D721Med (cell line): ENCODE results near the gene SCLY.

ENCODE experiments used
- DNase-seq: peaks from one replicate; pipeline ENCODE4 v3.0.0; 2011; ENCODE audit warnings: low spot score; ENCODE audit not compliant: insufficient read length
- FAIRE-seq: peaks from 2 replicates; lab custom pipeline; 2011; peaks lifted over from hg19 to GRCh38; lab: Jason Lieb, UNC
- TF ChIP-seq, protein P1 (sequence below): IDR thresholded peaks from 2 replicates; pipeline ENCODE4 v1.5.1; 2012; ENCODE audit warnings: mild to moderate bottlenecking, control low read depth; ENCODE audit not compliant: insufficient read depth; ENCODE audit errors: missing control alignments

The SCLY gene

DNA sequence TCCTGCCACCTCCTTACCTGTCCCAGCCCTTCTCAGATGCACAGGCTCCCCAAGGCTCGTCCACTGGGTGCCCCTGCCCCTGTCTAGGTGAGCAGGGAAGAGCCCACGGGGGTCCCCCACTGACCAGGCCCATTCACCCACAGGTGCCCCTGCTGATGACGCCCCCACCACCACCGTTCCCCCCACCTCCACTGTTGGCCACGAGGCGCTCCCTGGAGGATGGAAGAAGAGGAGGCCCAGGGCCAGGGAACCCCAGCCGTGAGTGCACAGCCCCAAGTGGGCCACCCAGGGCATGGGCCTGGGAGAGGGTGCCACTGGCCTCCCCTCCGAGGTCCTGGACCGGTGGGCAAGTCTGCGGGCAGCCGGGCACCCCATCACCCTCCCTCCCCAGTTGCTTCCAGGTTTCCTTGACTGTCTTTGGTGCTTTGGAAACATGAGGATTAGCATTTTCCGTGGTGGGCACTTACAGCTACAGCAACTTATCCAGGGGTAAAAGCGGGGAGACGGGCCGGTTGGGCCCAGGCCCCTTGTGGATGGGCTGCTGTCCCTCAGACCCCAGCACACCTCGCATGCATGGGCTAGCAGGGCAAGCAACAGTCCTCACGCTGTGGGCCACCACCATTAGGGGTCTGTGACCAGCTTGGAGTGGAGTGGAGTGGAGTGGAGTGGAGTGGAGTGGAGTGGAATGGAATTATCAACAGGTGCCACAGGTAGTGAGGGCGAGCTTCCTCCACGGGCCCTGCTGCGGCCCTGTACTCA is 64.5 kb downstream of the SCLY start:
- TF ChIP-seq, protein P1, sequence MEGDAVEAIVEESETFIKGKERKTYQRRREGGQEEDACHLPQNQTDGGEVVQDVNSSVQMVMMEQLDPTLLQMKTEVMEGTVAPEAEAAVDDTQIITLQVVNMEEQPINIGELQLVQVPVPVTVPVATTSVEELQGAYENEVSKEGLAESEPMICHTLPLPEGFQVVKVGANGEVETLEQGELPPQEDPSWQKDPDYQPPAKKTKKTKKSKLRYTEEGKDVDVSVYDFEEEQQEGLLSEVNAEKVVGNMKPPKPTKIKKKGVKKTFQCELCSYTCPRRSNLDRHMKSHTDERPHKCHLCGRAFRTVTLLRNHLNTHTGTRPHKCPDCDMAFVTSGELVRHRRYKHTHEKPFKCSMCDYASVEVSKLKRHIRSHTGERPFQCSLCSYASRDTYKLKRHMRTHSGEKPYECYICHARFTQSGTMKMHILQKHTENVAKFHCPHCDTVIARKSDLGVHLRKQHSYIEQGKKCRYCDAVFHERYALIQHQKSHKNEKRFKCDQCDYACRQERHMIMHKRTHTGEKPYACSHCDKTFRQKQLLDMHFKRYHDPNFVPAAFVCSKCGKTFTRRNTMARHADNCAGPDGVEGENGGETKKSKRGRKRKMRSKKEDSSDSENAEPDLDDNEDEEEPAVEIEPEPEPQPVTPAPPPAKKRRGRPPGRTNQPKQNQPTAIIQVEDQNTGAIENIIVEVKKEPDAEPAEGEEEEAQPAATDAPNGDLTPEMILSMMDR, result no peak
- DNase-seq, result no peak
- FAIRE-seq, result no peak

DNA sequence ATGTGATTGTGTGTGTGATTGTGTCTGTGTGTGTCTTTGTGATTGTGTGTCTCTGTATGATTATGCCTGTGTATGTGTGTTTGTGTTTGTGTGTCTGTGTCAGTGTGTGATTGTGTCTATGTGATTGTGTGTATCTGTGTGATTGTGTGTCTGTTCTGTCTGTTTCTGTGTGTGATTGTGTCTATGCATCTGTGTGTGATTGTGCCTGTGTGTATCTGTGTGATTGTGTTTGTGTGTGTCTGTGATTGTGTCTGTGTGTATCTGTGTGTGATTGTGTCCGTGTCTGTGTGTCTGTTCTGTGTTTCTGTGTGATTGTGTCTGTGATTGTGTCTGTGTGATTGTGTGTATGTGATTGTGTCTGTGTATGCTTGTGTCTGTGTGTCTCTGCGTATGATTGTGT is 65.5 kb downstream of the SCLY start:
- no peak for DNase-seq
- TF ChIP-seq, protein P1, result no peak
- peak; percentile 77 for FAIRE-seq

DNA sequence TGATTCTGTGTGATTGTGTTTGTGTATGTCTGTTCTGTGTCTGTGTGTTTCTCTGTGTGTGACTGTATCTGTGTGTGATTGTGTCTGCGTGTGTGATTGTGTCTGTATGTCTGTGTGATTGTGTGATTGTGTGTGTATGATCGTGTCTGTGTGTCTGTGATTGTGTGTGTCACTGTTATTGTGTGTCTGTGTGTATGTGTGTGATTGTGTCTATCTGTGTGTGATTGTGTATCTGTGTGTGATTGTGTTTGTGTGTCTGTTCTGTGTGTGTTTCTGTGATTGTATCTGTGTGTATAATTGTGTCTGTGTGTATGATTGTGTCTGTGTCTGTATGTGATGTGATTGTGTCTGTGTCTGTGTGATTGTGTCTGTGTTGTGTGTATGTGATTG is 66.0 kb downstream of the SCLY start:
- TF ChIP-seq, protein P1, result no peak
- DNase-seq (no peak), FAIRE-seq (no peak)

DNA sequence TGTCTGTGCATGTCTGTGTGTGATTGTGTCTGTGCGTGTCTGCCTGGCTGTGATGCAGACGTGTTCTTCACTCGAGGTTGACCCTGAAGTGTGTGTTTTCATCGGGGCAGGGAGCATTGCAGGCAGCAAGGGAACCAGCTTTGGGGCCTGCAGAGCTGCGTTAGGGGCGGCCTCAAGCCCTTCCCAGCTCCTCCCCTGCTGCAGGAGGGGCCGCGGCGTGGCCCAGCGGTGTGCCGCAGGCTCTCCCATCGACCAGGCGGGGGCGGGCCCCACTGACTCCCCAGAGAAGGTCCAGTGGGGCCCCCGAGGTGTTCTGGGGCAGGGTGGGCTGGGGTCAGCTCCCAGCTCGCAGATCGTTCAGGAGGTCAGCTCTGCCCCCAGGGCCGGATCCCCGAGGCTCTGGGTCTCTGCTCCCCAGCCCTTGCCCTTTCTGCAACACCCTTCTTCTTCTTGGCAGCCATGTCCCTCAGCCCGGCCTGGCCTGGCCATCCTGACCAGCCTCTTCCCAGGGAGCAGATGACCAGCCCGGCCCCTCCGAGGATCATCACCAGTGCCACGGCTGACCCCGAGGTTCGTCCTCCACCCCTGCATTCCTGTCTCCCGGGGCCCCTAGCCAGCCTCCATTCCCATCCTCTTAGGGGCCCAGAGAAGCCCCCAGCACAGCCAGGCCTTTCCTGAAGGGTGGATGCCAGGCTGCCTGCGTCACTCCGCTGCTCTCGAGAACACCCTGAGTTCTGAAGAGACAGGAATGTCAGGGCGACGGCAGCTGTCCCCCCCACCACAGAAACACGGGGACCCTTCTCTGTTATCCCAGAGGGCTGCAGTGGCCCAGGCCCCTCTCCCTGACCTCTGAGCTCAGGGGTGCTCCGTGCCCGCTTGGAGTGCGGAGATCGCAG is 66.6 kb downstream of the SCLY start:
- DNase-seq, result no peak
- TF ChIP-seq, protein P1, result no peak
- FAIRE-seq, result no peak

DNA sequence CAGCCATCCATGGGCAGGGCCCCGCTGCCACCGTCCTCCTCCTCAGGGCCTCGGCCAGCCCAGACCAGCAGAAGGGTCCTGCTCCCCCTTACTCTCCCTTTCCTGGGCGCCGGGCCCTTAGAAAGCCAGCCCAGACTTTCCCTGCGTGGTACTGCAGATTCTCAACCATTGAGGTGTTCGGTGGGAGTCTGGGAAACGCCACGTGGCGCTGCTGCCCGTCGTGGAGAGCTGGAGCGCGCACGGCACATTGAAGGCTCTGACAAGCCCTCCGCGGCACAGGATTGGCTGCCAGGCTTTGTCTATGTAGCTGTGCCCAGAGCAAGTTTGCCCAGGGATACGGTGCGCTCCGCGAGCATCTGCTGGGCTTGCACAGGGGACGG is 67.2 kb downstream of the SCLY start:
- TF ChIP-seq, protein P1, result no peak
- FAIRE-seq, result no peak
- DNase-seq, result no peak

DNA sequence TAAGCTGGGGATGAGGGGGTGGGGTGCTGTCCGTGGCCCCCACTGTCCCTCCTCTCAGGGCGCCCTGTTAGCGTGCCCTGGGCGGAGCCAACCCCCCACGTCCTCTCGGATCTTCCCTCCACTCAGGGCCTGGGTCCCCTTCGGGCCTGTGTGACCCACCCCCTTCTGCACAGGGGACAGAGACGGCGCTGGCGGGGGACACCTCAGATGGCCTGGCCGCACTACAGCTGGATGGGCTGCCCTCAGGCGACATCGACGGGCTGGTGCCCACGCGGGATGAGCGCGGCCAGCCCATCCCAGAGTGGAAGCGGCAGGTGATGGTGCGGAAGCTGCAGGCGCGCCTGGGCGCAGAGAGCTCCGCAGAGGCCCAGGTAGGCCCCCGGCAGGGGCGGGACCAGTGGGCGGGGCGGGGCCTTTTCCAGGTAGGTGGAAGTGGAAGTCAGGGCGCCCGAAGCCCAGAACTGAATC is 67.8 kb downstream of the SCLY start:
- FAIRE-seq (no peak), DNase-seq (no peak)
- TF ChIP-seq, protein P1, result no peak
